Activated CD4-positive, alpha-beta T cell treated with anti-CD3 and anti-CD28 coated beads, Interleukin-2, Interleukin-4, amounts not matched to agents 100 ng/mL and 50 ng/mL, durations not matched to agents 16 hours and 8 hours (primary cell): Measurements from ENCODE around the gene ERC1.

Source experiments
- DNase-seq: peaks from one replicate; pipeline ENCODE4 v3.0.0-alpha.2; 2020; ENCODE audit warnings: low spot score

ERC1 gene

DNA sequence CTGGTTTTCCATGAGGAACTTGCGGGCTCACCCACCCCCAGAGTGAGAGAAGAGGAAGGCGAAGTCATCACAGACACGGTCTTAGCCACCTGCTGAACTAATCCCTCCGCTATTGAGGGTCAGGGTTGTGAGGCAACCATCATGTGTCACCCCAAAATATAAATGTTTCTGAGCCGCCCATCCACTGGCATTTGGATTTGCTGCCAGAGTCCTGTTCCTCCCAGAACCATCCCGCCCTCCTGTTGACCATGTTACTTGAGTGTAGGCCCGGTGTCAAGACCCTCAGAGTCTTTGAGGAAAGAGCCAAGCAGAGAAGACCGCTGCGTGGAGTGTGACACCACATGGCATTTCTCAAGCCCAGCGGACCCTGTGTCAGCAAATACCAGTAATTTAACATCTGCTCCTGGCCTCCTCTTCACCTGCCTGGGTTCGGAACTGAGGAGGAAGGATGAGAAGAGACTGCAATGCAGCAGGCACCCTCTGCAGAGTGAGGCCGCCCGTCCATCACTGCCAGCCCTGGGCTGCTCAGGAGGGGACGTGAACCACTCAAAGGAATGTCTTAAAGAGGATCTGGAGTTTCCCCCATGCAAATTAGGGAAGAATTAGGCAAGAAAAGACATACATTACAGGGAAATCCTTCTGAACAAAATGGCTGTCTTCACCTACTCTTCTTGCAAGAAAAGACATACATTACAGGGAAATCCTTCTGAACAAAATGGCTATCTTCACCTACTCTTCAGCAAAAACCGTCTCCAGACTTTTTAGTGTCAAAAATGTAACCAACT lies 502.9 kb downstream of the ERC1 start:
- no peak for DNase-seq

- no peak for DNase-seq
Measured at GRCh38 chr12:1494856-1495255, 503.8 kb downstream of the ERC1 start.

DNA sequence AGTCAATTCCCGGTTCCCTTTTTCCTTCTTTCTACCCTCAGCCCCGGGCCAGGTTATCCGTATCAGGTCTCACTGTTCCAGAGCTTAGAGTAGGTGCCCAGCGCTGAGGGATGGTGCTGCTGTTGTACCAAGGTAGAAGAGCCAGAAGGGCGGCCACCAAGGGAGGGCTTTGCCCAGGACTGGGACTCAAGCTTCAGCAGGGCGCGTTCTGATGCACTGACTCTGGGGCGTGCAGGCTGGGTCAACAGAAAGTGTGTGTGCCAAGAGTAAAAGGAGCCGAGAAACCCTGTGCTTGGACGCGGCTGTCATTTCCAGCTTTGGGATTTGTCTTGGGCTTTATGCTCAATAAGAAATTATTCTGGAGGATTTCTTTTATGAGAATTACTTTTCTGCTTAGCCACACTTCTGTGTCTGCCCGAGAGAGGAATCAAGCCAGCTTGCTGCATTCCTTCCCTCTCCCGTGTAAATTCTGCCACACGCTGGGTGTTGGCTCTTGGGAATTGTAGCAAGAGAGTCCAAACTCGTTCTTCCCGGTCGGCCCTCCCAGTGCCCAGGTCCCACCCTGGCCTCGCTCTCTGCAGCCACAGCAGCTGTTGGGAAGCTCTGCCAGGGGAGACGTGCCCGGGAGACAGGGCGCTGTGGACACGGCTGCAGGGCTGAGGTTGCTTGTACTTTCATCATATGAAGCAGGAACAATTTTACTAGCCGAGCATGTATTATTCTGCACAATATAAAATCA lies 505.3 kb downstream of the ERC1 start:
- DNase-seq, result no peak

- no peak for DNase-seq
Measured at GRCh38 chr12:1497161-1497560, 506.1 kb downstream of the ERC1 start.

DNA sequence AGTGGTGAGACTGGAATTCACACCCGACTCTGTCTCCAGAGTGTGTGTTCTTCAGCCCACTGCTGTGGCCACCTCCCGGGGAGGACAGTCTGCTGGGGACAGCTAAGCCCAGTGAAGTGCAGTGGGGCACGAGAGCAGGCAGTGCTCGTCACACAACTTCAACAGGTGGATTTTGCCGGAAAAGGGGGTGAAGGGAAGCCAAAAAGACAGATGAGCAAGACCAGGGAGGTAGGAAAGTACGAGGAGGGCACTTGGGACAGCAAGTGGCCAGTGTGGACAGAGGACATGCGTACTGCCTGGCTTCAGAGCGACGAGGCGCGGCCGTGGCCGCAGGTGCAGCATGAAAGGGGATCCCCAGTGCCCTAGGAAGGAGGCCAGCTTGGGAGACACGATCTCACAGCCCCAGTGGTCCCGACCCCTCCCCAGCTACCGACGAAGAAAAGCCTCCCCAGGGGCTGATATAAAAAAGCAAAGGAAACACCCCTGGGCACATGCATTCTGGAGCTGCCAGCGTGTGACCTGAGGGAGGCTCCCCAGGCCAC lies 507.2 kb downstream of the ERC1 start:
- no peak for DNase-seq

GRCh38 chr12:1499351-1499750 lies 508.3 kb downstream of the ERC1 start:
- DNase-seq, result no peak

DNA sequence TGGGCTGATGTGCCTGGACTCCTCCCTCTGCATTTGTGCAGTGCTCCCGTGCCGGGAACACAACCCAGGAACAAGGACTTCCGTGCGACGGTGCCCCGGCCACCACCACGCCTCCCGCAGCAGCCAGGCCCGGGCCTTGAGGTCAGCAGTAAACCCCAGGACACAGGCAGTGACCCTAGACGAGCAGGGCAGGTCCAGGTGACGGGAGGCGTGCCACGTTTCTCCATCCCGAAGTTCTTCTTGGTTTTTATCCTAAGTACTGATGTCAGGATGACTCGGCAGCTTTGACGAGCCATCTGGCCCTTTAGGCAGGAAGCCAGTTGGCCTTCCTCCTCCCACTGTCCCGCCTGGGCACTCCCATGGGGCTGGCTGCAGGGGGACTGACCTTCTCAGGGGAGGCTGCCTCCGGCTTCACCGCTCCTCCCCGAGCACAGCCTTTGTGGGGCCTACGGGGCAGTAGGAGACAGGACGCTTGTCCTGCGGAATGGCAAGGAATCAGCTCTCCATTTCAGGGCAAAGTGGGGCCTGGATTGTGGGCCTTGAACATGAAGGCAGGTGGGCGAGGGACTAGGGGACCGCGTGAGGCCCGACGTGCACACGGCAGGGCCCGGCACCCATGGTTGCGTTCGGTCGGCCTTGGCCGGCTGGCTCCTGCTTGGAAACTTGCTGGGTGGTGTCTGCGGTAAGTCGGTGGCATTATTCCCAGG lies 509.2 kb downstream of the ERC1 start:
- DNase-seq, result no peak

- DNase-seq, result no peak
Measured at GRCh38 chr12:1501001-1501400, 510.0 kb downstream of the ERC1 start.

GRCh38 chr12:1501695-1502378 lies 510.8 kb downstream of the ERC1 start:
- DNase-seq, result no peak

GRCh38 chr12:1502379-1502720 lies 511.3 kb downstream of the ERC1 start:
- DNase-seq, result no peak

DNA sequence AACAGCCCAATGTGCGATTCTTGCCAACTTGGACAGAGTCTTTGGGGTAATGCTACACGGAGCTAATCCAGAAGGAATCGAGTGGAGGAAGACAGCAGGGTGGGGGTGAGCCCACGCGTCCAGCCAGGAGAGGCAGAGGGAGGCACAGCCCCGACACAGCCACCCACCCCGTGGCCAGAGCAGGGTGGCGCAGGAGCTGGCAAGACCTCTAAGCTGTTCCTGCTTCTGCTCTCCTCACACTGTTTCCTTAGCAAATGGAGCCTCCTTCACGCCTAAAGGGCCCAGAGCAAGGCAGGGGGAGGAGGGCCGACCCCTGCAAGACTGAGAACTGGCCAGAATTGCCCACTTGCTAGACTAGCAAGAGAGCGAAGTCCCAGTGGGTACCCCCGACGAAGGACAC lies 511.8 kb downstream of the ERC1 start:
- no peak for DNase-seq

DNA sequence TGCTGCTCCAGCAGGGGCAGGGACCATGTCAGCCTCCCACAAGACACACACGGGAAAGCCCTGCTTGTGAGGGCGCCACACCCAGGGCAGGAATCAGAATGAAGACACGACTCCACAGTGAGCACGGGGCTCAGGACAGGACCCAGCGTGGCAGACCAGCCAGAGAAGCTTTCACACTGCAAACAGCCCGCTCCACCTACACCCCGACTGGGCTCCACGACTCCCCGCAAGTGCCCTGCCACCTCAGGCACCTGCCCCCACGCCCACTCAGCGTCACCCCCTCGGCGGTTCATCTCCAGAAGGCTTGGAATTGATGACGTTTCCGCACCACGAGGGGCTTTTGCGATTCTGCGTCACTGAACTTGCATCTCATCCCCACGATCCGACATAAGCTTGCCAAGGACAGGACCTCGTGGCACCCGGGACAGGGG lies 512.3 kb downstream of the ERC1 start:
- no peak for DNase-seq

DNA sequence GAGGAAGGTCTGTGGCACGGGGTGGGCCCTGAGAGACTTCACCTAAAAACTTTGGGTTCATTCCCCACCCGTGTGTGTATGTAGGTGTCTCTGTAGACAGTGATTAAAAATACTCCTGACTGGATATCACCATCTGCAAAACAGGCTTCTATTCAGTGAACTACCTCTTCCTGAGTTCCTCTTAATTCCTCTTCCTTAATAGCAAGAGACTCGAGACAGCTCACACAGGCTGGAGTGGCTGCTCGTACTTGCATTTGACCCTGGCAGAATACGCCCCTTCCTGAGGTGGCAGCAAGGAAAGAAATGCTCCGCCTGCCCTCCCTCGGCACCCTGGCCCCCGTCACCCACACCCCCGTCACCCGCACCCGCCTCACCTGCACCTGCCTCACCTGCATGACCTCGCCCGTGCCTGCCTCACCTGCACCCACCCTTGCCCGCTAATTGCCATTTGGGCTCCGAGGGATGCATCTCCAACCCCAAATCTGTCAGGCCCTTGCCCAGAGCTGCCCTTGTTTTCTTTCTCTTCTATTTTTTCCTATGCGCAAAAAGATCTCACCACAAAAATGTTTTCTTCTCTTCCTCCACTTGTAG lies 513.4 kb downstream of the ERC1 start:
- no peak for DNase-seq

DNA sequence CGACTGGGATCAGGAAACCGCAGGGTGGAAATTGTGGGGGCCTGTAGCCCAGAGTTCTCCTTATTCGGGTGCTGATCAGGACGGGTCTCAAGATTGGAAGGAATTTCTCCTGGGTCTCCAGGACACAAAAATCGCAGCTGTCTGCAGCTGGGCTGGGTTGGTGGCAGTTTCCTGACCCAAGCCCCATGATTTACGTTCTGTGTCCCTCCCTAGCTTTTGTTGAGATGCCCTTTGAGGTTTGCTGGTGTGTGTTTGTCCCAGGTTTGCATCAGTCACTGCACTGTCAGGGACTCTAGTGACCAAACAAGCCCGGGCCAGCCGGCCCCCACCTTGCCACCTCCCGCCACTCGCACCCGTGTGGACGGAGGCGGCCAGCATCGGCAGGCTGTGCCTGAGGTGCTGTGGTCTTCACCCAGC lies 513.9 kb downstream of the ERC1 start:
- DNase-seq, result no peak

GRCh38 chr12:1505576-1505975 lies 514.6 kb downstream of the ERC1 start:
- DNase-seq, result no peak

DNA sequence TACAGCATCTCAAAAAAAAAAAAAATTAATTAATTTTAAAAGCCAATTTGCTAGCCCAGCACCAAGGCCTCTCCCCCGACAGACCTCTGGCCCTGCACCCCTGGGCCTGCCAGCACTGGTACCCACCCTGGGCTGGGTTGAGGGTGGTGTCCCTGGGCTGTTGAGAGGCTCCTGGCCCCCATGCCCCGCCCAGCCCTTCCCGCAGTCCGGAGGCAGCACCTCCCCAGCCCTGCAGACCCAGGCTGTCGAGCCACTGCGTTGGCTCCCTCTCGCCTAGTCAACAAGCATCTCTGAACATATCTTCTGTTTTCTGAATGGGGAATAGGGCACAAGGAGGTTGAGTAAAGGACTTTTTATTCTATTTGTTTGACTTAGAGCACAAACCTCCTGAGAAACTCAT lies 516.3 kb downstream of the ERC1 start:
- DNase-seq, result no peak

- DNase-seq, result no peak
Measured at GRCh38 chr12:1509413-1510052, 518.5 kb downstream of the ERC1 start.

DNA sequence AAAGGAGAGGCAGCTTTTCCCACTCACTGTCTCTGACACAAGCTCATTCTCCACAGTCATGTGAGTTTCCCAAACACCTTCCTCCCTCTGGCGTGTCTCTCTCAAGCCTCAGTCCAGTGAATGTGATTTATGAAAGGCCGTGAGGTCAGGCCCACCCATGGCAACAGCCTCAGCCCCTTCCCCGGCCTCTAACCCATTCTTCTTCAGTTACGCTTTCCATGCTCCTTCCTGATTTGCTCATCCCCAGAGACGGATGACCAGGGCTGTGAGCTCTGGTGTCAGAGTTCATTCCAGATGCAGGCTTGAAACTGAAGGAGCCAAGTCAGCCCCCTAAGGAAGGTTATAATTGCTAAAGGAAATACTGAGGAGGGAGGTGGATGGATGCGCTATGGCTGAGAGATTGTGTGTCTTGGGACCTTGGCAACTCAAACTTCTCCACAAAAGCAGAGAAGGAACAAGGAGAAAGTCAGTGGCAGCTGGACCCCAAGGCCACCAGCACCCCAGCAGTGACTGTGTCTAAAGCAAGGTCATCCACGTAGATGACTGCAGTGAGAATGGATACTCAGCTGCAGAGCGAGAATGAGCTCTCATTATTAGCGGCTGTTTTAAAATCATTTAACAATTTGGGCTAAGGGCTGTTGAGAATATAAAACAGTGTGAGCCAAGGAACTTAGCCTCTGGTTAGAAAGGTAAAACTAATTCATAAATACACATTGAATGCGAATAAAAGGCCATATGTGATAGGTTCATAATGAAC lies 519.2 kb downstream of the ERC1 start:
- no peak for DNase-seq

DNA sequence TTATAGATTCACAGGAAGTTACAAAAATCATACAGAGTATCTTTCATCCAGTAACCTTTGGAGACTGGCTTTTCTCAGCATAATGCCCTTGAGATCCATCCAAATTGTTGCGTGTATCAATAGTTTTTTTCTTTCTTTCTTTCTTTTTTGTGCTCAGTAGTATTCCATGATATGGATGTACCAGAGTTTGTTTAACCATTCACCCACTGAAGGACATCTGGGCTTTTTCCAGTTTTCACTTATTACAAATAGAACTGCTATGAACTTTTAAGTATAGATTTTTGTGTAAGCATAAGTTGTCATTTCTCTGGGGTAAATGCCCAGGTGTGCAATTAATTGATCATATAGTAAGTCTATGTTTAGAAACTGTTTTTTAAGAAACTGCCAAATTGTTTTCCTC lies 524.0 kb downstream of the ERC1 start:
- DNase-seq, result no peak

DNA sequence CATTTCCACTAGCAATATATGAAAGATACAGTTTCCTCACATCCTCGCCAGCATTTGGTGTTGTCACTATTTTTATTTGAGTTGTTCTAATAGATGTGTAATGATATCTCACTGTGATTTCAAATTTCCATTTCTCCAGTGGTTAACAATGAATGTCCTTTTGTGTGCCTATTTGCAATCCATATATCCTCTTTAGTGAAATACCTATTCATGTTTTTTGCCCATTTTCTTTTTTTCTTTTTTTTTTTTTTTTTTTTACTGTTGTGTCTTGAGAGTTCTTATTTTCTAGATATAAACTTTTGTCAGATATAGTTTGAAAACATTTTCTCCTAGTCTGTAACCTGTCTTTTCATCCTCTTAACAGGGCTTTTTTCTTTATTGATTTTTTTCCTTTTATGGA lies 524.4 kb downstream of the ERC1 start:
- DNase-seq, result no peak

DNA sequence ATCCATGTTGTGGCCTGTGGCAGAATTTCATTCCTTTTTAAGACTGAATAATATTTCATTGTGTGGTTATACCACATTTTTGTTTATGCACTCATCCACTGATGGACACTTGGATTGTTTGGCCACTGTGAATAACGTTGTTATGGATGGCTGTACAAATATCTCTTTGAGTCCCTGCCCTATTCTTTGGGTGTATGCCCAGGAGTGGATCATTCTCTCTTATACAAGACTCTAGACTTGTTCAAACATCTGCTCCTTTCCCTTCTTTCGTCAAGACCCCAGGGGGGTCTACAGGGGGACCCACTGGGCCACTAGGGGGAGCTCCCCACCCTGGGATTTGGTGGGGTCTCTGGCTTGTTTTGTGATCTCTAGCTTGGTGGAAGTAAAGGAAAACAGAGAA lies 526.0 kb downstream of the ERC1 start:
- no peak for DNase-seq
